CD4-positive, alpha-beta T cell treated with Interleukin-1 beta for 1 hour (primary cell): ENCODE results near the gene EXOG.

Experiments used
- DNase-seq, 2 donors: peaks; one replicate each; pipeline ENCODE4 v3.0.0-alpha.2; 2020 to 2022

Gene EXOG

GRCh38 chr3:38473229-38473628 lies 22.9 kb upstream of the EXOG start:
- no peak for DNase-seq

DNA sequence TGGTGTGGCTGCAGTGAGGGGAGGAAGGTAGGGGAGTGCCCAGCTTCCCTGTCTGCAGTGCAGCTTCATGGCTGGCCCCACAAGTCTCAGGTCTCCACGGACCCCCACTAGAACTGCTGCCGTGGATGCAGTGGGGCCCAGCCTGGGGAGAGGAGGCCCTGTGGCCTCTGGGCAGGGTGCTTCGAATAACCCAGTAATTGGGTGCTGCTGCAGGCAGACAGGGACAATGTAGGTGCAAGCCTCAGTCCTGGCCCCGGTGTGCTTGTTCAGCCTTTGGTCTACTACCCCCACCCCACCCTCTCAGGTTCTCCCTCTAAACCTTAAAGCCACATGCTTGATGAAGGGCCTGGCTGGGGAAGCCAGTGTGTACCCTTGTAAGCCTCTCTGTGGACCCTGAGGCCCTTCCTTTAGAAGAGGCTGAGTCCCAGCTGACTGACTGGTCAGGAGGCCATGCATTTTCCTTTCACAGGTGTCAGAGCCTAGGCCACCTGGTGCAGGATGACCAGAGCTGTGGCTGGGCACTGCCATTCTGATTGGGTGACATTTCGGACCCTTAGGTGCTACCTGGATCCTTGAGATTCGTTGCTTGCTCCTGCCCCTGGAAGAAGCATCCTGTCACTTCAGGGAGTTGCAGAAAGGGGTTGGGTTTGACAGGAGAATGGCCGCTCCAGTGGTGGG lies 21.1 kb upstream of the EXOG start:
- DNase-seq = no peak

DNA sequence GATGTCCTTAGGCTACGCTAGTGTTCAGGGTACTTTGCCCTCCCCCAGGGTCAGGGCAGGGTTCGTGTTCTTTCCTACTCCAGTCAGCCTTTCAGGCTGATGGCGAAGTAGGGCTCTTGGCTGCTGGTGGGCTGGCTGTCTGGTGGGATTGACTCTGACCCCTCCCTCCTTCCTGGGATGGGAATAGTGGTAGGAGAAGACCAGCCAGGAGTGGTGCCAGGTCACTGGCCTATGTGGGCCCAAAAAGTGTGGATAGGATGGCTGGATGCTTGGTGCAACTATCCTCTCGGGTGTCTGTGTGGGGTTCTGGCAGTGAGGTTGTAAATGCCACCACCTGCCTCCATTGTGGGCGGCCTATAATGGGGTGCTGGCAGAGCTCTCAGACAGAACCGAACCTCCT lies 20.4 kb upstream of the EXOG start:
- no peak for DNase-seq

DNA sequence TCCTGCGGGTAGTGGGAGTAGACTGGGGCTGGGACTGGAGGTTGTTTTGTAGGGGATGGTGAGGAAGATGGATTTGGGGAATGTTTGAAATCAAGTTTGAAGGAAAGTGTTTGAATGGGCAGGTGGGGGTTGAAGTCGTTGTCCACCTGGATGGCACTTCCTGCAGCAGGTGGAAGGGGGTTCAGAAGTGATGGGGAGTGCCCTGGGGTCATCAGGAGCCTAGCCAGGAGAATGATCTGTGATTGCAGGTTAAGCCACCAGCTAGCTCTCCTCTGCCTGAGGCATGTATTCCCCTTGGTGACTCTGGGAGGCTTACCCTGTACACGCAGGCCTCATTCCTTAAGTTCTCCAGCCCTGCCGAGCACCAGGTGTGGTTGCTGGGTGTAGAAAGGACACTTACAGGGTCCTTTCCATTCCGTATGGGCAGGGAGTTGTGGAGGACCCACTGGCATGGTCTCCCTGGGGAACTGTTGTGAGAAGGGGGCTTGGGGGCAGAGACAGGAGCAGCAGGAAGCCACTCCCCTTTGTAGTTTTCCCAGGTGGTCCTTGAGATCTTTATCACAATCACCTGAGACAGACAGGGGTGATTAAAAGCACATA lies 19.9 kb upstream of the EXOG start:
- DNase-seq = no peak

- DNase-seq = no peak
These were observed 18.9 kb upstream of the EXOG start for GRCh38 chr3:38477057-38477820.

GRCh38 chr3:38477839-38478450 lies 18.2 kb upstream of the EXOG start:
- DNase-seq = no peak

DNA sequence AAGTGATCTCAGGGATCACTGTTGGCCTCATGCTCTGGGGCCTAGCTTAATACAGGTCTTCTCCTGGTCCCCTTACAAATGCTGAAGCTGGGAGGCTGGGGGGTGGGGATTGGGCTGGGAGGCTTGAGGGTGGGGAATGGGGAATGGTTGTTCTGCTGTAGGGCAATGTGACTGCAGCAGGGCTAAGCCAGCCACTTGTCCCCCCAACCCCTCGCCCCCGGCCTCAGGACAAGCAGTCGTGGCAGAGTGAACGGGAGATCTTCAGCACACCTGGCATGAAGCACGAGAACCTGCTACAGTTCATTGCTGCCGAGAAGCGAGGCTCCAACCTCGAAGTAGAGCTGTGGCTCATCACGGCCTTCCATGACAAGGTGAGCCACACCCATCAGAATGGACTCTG lies 17.2 kb upstream of the EXOG start:
- no peak for DNase-seq

DNA sequence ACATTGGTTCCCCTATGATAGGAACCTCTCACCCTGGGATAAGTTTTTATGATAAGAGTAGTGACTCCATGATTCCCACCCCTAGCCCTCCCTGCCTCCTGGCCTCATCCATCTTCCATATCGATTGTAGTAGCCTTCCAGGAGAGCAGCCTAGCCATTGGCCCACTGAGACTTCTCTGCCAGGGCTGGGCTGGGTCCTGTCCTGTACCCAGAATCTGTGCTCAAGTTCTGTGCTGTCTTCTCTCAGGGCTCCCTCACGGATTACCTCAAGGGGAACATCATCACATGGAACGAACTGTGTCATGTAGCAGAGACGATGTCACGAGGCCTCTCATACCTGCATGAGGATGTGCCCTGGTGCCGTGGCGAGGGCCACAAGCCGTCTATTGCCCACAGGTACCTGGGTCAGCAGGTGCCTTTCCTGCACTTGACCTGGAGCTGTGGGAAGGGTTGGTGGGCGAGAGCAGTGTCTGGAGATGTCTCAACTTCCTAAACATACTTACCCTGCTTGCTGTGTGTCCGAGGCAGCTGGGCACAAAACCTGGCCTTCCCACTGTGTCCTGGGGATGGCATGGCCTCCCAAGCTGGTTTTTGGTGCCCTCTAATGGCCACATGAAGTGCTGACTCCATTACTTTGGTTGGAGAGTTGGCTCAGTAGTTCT lies 16.6 kb upstream of the EXOG start:
- peak; percentile 52 to 64 for DNase-seq

GRCh38 chr3:38480093-38480445 lies 16.1 kb upstream of the EXOG start:
- no peak for DNase-seq

DNA sequence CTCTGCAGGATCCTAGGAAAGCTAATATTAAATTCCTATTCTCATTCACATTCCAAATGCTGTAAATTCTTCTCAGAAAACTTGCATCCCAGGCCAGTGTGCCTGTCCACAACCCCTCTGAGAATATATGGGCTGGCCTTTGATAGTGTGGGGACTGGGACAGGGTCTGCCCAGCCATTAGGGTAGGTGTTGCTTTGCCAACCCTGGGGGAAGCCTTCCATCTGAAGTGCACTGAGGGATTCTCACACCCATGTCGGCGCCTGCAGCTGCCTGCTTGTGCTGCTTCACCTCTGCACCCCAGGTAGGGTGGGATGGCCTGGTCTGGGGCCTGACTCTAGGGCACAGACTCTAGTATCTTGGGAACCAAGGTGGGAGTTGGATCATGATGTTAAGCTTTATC lies 15.2 kb upstream of the EXOG start:
- no peak for DNase-seq

- no peak for DNase-seq
These were observed 13.2 kb upstream of the EXOG start for GRCh38 chr3:38482951-38483350.

- no peak for DNase-seq
These were observed 8.8 kb upstream of the EXOG start for GRCh38 chr3:38487323-38487722.

- no peak for DNase-seq
These were observed 7.2 kb upstream of the EXOG start for GRCh38 chr3:38488949-38489348.

GRCh38 chr3:38489766-38490165 lies 6.4 kb upstream of the EXOG start:
- no peak for DNase-seq

GRCh38 chr3:38490281-38491030 lies 5.7 kb upstream of the EXOG start:
- DNase-seq = no peak

GRCh38 chr3:38491215-38491614 lies 4.9 kb upstream of the EXOG start:
- DNase-seq = no peak

DNA sequence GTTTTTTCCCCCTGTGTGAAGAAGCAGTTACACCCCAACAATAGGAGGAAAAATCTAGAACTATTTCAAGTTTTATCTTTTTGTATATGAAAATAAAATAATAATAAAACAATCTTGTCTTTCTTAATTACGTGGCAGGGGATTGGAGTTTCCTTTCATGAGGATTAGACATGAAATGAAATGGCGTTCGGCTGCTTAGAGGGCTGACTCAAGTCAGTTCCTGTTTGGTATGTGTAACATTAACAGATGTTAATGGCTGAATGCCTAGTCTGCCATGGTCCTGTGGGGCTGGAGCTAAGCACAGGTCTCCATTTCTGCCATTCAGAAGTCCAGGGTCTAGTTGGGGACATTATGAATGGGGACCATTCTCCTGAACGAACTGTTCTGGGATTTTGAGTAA lies 3.1 kb upstream of the EXOG start:
- no peak for DNase-seq

- DNase-seq = no peak
These were observed 891 bp downstream of the EXOG start for GRCh38 chr3:38497031-38497430.

GRCh38 chr3:38500688-38501417 lies 4.7 kb downstream of the EXOG start:
- DNase-seq = no peak

GRCh38 chr3:38507120-38507519 lies 11.0 kb downstream of the EXOG start:
- no peak for DNase-seq

DNA sequence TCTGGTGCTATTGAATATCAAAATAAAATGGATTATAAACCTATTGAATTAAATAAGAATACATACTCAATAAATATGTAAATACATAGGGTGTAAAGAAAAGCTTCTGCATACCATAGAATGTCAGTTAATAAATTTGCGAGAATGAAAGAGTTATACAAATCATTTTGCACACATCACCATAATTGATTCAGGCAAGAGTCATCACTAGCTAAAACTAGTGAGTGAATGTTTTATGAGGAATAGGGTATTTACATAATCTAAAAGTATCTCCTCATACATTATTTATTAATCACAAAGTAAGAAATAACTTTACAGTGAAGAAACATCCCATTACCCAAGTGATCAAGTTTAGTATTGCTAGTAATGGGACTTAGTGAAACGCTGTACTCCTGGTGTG lies 13.6 kb downstream of the EXOG start:
- DNase-seq = no peak

GRCh38 chr3:38510631-38511030 lies 14.5 kb downstream of the EXOG start:
- no peak for DNase-seq
